HepG2 (cell line): ENCODE measurements around the gene SRF. TPM values are rescaled to one million over a fixed set of nuclear protein-coding genes. Genes with fewer than 3 reads are reported as not detected.
A peak's percentile ranks its signal among the peaks of the same experiment; 100 is the strongest.

ENCODE experiments used
- AKAP8 ChIP-seq: sonication (generic); formaldehyde crosslinking; IDR thresholded peaks from 2 replicates; pipeline ENCODE4 v1.5.1; 2020; ENCODE audit warnings: mild to moderate bottlenecking, missing genetic modification reagents
- ARHGAP35 ChIP-seq: sonication (generic); formaldehyde crosslinking; IDR thresholded peaks from 2 replicates; pipeline ENCODE4 v1.9.0; 2022; ENCODE audit warnings: mild to moderate bottlenecking, inconsistent platforms, moderate library complexity, missing genetic modification reagents, borderline replicate concordance
- CEBPB ChIP-seq: IDR thresholded peaks from 2 replicates; pipeline ENCODE4 v1.6.1; 2011; ENCODE audit warnings: low read depth, low read length, improper control_type of control experiment, borderline replicate concordance
- DMTF1 ChIP-seq: sonication (generic); formaldehyde crosslinking; IDR thresholded peaks from 2 replicates; pipeline ENCODE4 v1.4.0; 2020; ENCODE audit warnings: mild to moderate bottlenecking, missing genetic modification reagents
- ELF1 ChIP-seq: sonication (generic); formaldehyde crosslinking; IDR thresholded peaks from 2 replicates; pipeline ENCODE4 v1.4.0; 2020; ENCODE audit warnings: missing genetic modification reagents
- EP300 ChIP-seq, 3 experiments: sonication (generic) in 1 of 3; formaldehyde crosslinking in 1 of 3; IDR thresholded peaks; 2 replicates each; pipeline versions ENCODE4 v1.5.1 to v1.6.1; 2011 to 2020; ENCODE audit warnings: low read depth in 2 of 3, low read length in 2 of 3, borderline replicate concordance in 1 of 3, improper control_type of control experiment in 1 of 3, mild to moderate bottlenecking in 1 of 3, missing genetic modification reagents in 1 of 3, moderate library complexity in 1 of 3
- ETV5 ChIP-seq: IDR thresholded peaks from 2 replicates; pipeline ENCODE4 v1.6.1; 2018; ENCODE audit warnings: missing biosample characterization, missing genetic modification reagents, inconsistent platforms, borderline replicate concordance
- FUBP1 ChIP-seq: sonication (generic); formaldehyde crosslinking; IDR thresholded peaks from 2 replicates; pipeline ENCODE4 v1.5.1; 2020; ENCODE audit warnings: missing genetic modification reagents, mild to moderate bottlenecking, borderline replicate concordance
- ISX ChIP-seq: sonication (generic); formaldehyde crosslinking; conservative IDR thresholded peaks from 2 replicates; pipeline ENCODE4 v1.5.0; 2020; ENCODE audit warnings: missing genetic modification reagents
- MAFG ChIP-seq: sonication (generic); formaldehyde crosslinking; IDR thresholded peaks from 2 replicates; pipeline ENCODE4 v1.5.1; 2020; ENCODE audit warnings: mild to moderate bottlenecking, missing genetic modification reagents
- MEF2D ChIP-seq: sonication (generic); formaldehyde crosslinking; IDR thresholded peaks from 2 replicates; pipeline ENCODE4 v1.5.1; 2020; ENCODE audit warnings: mild to moderate bottlenecking, missing genetic modification reagents
- MNT ChIP-seq: fragments of 450-650 bp; IDR thresholded peaks from 2 replicates; pipeline ENCODE4 v1.6.1; 2016
- POLR2G ChIP-seq: fragments of 200-400 bp; formaldehyde crosslinking; IDR thresholded peaks from 2 replicates; pipeline ENCODE4 v1.6.1; 2018; ENCODE audit warnings: mild to moderate bottlenecking, low read depth, low read length, moderate library complexity
- REXO4 ChIP-seq: sonication (generic); formaldehyde crosslinking; IDR thresholded peaks from 2 replicates; pipeline ENCODE4 v1.8.0; 2022; ENCODE audit warnings: missing genetic modification reagents, mild to moderate bottlenecking, borderline replicate concordance
- ZBTB33 ChIP-seq: sonication (generic); formaldehyde crosslinking; IDR thresholded peaks from 2 replicates; pipeline ENCODE4 v1.4.0; 2020; ENCODE audit warnings: missing genetic modification reagents
- ZC3H13 ChIP-seq: sonication (generic); formaldehyde crosslinking; IDR thresholded peaks from 2 replicates; pipeline ENCODE4 v1.8.1; 2023; ENCODE audit warnings: mild to moderate bottlenecking, missing genetic modification reagents, moderate library complexity
- ZNF180 ChIP-seq: sonication (generic); formaldehyde crosslinking; IDR thresholded peaks from 2 replicates; pipeline ENCODE4 v1.4.0; 2020; ENCODE audit warnings: low read depth, missing genetic modification reagents, borderline replicate concordance
- ZNF383 ChIP-seq: sonication (generic); formaldehyde crosslinking; IDR thresholded peaks from 2 replicates; pipeline ENCODE4 v1.4.0; 2020; ENCODE audit warnings: missing genetic modification reagents, mild to moderate bottlenecking, borderline replicate concordance
- ZNF75D ChIP-seq: sonication (generic); formaldehyde crosslinking; IDR thresholded peaks from 2 replicates; pipeline ENCODE4 v1.8.1; 2023; ENCODE audit warnings: missing genetic modification reagents, mild to moderate bottlenecking, borderline replicate concordance
- ZSCAN22 ChIP-seq: sonication (generic); formaldehyde crosslinking; IDR thresholded peaks from 2 replicates; pipeline ENCODE4 v1.4.0; 2020; ENCODE audit warnings: mild to moderate bottlenecking, missing genetic modification reagents
- polyA plus RNA-seq, 8 experiments: library from polyadenylated mRNA; depleted of rRNA in 3 of 8; stranded (reverse) in 7 of 8; unstranded in 1 of 8; fragments of >200 nt; fragmentation: Illumina TruSeq in 4 of 8; extraction: Trizol in 4 of 8; gene quantifications; 2 replicates each; pipeline versions ENCODE4 v1.2.1 to v1.2.3, GENCODE V29; 2011 to 2016; ENCODE audit warnings: low read depth in 4 of 8, missing spikeins in 1 of 8, mixed read lengths in 1 of 8; ENCODE audit not compliant: insufficient read depth in 1 of 8
- total RNA-seq, 5 experiments: library from RNA; depleted of rRNA; stranded (reverse); fragments of >200 nt; fragmentation: Illumina TruSeq; extraction: Trizol; gene quantifications; 2 replicates each; pipeline ENCODE4 v1.2.3, GENCODE V29; 2016; ENCODE audit warnings: low read depth in 1 of 5

SRF gene
- total and polyA plus RNA-seq, 2 of the 13 experiments (the other 11 are each of a cell fraction or from before 2014, with no cell fraction given) = 25.5 to 44.1 TPM

DNA sequence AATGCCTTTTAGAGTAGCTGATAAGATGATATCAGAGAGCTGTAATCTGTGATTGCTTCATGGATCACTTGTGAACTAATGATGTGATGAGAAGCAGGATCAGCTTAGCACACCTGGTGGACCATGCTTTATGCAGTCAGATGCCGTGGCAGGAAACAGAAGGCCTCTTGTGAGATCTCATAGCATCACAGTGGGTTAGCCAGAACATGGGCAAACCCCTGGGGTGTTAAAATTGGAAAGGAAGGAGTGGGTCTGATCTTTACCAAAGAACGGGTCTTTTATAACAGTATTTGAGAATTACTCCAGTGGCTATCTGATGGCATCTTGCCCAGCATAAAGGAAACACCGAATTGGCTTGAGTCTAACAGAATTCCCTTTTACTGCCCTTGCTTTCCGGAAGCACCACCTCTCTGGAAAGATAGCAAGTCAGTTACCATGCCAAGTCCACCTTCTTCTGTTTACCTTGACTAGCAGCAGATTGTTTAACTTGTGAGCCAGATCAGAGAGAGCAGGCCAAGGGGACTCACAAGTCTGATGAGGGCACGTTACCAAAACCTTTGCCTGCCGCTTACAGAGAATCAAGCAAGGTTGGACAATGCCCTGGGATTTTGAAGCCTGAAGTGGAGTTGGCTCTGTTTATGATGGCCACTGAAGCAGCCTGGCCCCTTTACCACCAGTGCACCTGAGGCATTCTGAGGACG is 20.9 kb upstream of the SRF start (continued):
- TF ChIP-seq DMTF1 (CRISPR knock-in tag) = no peak
- no peak for TF ChIP-seq ARHGAP35 (CRISPR knock-in tag)
- TF ChIP-seq ZC3H13 (CRISPR knock-in tag) = no peak
- no peak for TF ChIP-seq CEBPB
- TF ChIP-seq ZNF75D (CRISPR knock-in tag) = no peak
- 0 out of 2 replicates have a peak, but pooled peaks have one; percentile 63 for TF ChIP-seq MEF2D
- no peak for TF ChIP-seq POLR2G
- TF ChIP-seq ELF1 (CRISPR knock-in tag) = peak; percentile 71
- TF ChIP-seq ZSCAN22 = no peak
- no peak for TF ChIP-seq AKAP8 (CRISPR knock-in tag)
- no peak for TF ChIP-seq ISX
- no peak for TF ChIP-seq MNT
- TF ChIP-seq MAFG (CRISPR knock-in tag) = no peak
- no peak for TF ChIP-seq ZNF383 (CRISPR knock-in tag)
- TF ChIP-seq ETV5 (CRISPR knock-in tag) = peak; percentile 93
- TF ChIP-seq ZBTB33 (CRISPR knock-in tag) = no peak; the same call in 1 of the 2 replicates
- TF ChIP-seq ZNF180 = no peak
- TF ChIP-seq FUBP1 (CRISPR knock-in tag) = no peak
- peak in 1 of 2 experiments; percentile 45; a peak in 1 of 4 replicates for TF ChIP-seq EP300 (IDR thresholded peaks at IDR 0.05; ENCODE audit: low read depth in 2 of 2, low read length in 2 of 2)
- TF ChIP-seq EP300 (CRISPR knock-in tag; IDR thresholded peaks at IDR 0.05; ENCODE audit: borderline replicate concordance) = peak; percentile 11; the same call in 1 of the 2 replicates
- no peak for TF ChIP-seq REXO4 (CRISPR knock-in tag)
